HG03139 (cell line): ENCODE measurements around the gene LRRC19.

Source experiments
- ATAC-seq: cut with Tn5 transposase; IDR thresholded peaks from one replicate; pipeline ENCODE4 v1.9.1; 2021; ENCODE audit not compliant: unreplicated experiment

The LRRC19 gene, protein sequence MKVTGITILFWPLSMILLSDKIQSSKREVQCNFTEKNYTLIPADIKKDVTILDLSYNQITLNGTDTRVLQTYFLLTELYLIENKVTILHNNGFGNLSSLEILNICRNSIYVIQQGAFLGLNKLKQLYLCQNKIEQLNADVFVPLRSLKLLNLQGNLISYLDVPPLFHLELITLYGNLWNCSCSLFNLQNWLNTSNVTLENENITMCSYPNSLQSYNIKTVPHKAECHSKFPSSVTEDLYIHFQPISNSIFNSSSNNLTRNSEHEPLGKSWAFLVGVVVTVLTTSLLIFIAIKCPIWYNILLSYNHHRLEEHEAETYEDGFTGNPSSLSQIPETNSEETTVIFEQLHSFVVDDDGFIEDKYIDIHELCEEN

DNA sequence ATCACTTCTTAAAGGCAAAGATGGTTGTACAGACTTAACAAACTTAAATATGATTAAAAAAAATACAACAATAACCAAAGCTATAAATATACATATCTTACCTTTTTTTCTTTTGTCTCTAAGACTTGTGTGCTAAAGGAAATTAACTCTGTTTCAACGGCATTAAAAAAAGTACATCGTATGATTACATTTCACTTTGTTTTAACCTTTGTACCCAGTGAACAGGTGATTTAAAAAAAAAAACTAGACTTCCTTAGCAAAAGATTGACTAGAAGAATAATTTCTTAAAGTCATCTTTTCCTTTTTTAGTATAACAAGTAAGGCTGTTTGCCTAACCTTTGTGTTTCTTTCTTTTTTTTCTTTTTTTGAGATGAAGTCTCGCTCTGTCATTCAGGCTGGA lies at the start of gene LRRC19:
TSS of gene LRRC19 (minus strand) at position 182 of the 400 bp plus-strand sequence. CDS start 5,978 bp downstream, outside the sequence.
- no peak for ATAC-seq

DNA sequence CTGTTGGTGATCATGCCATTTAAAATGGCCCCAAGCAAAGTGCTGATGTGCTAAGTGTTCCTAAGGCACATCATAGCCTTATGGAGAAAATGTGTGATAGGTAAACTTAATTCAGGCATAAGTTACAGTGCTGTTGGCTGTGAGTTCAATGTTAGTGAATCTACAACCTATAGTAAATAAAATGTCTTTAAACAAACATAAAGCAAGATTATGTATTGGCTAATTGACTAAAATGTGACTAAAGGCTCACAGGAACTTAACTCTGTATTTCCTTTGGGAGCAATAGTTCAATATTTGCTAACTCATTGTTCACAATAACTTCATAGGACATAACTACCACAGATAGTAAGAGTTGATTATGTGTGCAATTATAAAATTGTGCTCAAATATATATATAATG lies 49.4 kb upstream of the LRRC19 start:
- no peak for ATAC-seq

DNA sequence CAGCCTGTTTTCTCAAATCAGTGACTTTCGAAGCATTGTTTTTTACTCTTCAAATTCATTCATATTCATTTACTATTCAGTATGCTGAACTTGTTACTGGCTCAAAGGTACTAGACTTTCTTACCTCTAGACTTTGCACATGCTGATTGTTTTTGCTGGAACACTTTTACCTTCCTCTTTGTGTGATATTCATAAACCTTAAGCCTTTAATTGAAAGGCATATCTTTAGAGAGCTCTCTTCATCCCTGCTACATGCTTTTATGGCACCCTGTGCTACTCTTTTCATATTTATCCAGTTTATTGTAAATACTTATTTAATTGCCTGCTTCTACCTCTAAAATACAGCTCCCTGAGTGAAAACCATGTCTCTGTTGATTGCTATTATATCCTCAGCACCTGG lies 48.7 kb upstream of the LRRC19 start:
- no peak for ATAC-seq

DNA sequence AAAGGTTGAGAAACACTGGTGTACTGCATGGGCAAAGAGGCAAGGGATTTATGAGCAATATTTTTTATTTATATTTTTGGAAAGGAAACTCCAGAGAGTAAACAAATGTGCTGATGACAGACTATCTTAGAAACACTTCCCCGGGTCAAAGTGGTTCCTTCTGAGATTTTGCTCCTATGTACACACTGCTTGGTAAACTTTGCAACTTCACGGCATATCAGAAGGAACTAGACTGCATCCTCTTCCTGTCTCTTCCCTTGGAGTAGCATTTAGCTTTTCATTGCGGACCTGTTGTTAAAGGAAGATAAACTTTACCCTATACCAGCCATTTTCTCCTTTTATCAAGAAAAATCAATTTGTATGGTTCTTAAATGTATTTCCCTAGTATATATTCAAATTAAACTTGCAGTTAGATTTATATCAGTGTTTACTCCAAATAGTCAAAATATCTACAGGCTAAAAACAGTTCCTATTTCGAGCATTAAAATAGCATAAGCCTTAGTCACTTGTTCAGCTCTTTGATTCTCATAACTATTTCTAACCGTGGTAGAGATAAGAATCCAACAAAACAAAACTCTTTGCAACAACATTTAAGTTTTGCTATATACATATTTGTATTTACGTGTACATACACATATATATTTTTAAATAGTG lies 48.0 kb upstream of the LRRC19 start:
- ATAC-seq, result no peak

DNA sequence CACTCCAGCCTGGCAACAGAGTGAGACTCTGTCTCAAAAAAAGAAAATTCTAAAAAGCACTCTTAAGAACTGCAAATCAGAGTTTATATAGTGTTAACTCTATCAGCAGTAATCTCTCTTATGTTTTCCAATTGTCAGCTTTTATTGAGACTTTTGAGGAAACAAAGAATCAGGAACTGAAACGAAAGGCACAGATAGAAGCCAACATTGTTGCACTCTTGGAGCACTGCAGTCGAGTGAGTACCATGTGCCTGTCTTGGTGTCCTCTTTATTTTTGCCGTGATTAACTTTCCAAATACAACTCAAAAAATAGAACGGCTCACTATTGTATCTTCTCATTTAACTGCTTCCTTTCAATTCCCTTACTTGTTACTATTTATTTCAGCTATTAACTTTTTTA lies 41.7 kb upstream of the LRRC19 start:
- no peak for ATAC-seq

DNA sequence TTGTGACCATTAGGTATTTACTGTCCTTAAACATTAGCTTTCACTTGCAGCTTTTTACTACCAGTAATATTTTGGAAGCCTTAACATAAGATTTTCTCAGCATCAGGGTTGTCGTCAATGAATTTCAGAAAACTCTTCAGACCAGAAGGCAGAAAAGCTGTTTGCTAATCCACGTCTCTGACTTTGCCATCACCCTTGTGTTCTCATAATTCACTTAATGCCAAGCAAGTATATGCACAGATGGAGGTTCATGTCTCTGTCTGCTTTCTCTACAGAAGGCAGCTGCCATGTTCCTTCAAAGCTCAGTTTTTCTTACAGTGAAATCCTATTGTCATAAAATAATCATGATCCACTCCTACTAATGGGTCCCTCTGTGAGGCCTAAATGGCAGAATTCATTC lies 37.7 kb upstream of the LRRC19 start:
- ATAC-seq, result no peak

DNA sequence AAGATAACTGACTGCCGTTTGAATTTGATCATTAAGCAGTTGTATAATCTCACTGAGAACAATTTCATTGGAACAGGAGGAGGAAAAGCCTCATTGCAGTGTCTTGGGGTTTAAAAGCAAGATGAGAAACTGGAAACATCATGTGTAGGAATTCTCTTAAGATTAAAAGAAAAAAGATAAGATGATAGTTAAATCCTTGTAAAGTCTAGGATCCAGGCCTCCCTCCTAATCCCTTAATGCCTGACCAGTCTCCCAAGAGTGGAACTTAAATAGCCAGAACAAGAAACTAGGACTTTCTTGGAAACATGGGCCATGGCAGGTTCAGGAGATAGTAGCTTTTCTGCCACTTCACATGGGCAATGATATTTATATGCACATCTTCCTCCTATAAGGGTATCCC lies 37.0 kb upstream of the LRRC19 start:
- ATAC-seq, result no peak

DNA sequence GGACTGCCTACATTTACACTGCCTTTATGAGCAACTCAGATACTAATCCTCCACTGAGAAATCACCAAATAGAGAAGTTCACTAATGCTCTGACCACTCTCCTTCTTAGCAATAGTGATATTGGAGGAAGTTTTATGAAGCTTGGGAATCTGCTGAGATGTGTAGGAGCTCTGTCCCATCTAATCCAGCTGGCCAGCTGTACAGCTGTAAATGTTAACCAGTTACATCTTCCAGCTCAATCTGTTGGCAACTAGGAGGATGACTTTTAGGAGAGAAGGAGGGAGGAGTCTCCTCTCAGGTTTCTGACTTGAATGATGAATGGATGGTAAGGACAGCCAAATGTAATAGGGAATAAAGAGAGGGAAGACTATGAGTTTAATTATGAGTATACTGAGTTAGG lies 36.3 kb upstream of the LRRC19 start:
- no peak for ATAC-seq

DNA sequence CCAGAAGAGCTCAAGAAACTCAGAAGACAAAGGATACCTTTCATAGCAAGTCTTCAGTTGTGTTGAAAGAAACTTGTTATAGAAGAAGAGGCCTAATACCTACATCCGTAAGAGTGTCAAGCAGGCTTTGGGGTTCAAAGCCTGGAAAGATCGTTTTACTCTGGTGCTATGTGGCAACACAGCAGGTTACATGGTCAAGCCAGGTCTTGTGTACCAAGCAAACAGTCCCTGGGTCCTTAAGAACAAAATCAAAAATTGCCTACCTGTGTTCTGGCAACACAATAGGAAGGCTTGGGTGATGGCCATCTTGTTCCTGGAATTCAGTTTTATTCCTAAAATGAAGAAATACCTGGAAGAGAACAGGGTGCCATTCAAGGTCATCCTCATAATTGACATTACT lies 32.0 kb upstream of the LRRC19 start:
- no peak for ATAC-seq

DNA sequence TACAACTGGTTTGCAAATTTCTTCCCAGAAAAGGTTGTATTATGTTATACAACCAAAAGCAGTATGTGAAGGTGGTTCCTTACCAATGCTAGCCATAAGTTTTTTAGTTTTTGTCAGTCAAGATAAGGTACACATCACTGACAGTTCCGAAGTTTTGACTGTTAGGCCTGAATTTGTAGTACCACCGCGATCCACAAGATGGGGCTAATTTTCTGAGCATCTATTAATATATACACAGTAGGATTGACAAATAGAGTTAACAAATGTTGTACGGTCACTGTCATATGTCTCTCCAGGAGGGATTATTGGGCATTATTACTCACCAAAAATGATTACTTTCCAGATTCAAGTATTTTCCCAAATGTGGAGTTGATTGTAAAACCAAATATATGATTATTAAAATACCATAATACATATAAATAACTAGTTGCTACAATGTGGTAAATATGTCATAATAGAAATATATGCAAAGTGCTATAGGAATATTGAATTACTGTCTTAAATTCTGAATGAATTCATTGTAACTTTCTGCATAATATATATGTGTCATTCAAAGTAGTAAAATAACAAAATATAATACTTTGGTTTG lies 28.4 kb upstream of the LRRC19 start:
- ATAC-seq, result peak; percentile 82

DNA sequence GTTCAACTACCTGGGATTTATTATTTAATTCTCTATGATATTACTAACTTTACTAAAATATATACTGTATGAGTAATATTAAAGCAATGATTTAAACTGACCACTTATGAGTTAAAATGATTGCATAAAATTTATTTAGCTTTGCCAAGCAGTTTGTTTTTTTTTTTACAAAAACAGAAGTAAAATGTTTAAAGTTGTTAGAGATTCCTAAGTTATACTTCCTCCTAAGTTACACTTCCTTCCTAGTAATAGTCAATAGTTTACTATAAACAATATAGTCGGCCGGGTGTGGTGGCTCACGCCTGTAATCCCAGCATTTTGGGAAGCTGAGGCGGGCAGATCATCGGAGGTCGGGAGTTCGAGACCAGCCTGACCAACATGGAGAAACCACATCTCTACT lies 23.7 kb upstream of the LRRC19 start:
- ATAC-seq, result no peak

DNA sequence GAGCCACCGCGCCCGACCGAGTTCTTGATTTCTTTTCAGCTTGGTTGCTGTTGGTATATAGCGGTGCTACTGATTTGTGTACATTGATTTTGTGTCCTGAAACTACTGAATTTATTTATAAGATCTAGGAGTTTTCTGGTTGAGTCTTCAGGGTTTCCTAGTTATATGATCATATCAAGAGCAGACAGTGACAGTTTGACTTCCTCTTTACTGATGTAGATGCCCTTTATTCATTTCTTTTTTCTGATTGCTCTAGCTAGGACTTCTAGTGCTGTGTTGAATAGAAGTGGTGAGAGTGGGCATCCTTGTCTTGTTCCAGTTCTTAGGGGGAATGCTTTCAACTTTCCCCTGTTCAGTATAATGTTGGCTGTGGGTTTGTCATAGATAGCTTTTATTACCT lies 17.4 kb upstream of the LRRC19 start:
- no peak for ATAC-seq

DNA sequence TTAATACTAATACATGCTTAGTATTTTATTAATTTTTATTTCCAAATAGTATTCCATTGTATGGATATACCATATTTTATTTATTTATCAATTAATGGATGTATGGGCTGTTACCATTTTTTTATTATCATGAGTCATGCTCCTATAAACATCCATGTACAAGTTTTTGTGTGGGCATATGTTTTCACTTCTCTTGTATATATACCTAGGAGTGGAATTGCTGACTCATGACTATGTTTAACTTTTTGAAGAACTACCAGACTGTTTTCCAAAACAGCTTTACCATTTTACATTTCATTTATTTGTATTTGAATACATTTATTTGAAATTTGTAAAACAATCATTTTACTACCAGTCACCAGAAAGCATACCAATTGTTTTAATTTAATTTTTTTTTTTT lies 14.1 kb upstream of the LRRC19 start:
- ATAC-seq, result no peak

DNA sequence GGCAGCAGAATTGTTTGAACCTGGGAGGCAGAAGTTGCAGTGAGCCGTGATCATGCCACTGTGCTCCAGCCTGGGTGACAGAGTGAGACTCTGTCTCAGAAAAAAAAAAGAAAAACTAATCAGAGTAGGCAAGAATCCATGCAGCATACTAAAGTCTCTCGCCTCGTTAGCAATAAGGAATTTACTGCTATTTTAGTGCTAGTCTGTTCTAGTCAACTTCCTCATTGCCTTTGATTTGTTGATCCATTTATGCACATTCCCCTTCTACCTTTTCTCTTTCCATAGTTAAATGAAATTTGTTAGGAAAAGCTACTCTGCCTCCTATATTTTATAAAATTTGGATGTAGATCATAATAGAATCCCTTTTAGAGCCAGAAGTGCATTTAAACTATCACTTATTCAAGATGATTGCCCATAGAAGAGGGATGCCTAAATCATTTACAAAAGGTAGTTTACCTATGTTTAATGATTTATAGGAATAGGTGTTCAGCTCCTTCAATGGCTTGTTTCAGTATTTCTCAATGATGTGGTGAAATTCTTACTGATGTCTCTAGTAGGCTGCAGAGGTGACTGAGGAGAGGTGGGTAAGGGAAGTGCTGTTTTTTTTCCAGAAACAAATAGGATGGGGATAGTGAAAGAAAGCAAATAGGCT lies 1.9 kb downstream of the LRRC19 start:
- no peak for ATAC-seq

DNA sequence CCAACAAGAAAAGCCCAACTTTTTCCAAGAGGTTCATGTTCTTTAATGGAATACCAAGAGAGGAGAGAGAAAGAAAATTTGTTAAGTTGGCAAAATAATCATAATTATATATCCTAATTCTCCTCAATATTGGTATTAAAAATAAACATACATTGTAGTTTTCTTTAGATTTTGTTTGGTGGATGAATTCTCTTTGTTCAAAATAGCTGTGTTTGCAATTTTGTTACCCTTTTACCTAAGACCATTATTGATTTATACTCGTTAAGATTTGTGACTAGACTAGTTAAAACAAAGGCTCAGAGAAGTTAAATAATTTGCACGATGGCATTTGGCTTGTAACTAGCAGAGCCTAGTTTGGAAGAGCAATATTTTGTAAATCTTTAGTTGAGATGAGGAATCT lies 9.7 kb downstream of the LRRC19 start:
- no peak for ATAC-seq

DNA sequence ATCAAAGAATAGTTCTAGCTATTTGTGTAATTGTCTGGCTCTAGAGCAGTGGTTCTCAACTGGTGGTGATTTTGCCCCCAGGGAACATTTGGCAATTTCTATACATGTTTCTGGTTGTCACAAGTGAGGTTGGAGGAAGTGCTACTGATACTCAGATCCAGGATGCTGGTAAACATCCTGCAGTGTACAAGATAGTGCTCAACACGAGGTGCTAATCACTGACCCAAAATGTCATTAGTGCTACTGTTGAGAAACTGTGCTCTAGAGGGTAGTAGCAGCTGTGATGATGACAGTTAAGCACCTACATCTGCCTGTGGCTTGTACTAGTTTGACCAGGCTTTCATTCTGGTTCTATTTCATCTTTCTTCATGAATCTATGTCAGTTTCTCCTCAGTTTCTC lies 22.1 kb downstream of the LRRC19 start:
- no peak for ATAC-seq

DNA sequence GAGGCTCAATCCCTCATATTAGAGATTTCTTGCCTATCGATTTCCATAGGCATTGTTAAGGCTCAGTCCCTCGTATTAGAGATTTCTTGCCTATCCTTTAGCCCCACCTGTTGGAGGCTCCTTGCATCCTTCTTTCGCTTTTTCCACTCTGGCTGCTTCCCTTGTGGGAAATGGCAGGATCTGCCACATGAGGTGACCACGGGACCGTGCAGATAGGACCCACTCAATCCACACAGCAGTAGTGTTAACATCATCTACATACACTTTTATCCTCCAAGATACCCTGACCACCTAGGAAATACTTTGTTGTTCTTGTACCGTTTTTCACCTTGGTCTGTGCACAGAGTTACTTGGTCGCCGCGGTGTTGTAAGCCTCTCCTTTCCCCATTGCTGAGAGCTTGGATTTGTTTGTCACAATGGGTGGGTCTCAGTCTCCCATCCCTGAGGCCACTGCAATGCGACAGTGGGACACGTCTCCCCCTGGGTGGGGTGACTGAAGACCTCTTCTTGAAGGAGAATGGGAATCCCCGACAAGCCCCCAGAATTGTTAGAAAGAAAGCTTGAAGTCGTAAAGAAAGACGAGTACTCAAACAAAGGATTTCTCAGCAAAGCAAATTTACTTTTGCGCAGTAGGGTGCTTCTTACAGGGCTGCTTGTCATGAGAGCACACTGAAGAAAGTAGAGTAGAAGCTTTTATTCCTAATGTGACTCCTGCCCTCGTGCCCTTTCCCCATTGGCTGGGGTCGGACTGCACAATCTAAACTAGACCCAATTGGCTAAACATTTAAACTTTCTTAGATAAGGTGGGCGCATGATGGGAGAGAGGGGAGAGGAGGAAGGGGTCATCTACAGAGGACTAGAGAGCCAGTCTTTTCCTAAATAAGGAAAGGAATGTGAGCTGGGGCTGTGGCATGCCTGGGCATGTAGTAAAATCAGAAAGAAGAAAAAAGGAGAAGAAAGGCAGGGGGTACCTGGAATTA lies 29.5 kb downstream of the LRRC19 start:
- no peak for ATAC-seq

DNA sequence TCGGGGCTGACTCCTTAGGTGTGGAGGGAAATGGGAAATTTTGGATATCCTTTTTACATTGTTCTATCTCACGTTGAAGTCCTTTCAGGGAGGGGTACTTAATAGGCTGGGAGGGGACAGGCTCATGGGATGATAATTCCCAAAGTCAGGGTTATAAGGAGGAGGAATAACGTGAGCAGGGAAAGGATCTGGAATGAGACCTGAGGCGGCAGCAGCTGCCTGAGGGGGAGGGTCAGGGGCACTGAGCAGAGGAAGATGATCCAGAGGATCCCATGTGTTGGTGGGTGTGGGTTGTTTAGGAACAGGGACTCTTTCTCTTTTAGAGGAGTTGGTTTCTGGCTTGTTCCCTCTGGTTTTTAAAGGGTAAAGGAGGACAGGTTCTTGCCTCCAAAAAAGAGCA lies 30.5 kb downstream of the LRRC19 start:
- ATAC-seq, result no peak

DNA sequence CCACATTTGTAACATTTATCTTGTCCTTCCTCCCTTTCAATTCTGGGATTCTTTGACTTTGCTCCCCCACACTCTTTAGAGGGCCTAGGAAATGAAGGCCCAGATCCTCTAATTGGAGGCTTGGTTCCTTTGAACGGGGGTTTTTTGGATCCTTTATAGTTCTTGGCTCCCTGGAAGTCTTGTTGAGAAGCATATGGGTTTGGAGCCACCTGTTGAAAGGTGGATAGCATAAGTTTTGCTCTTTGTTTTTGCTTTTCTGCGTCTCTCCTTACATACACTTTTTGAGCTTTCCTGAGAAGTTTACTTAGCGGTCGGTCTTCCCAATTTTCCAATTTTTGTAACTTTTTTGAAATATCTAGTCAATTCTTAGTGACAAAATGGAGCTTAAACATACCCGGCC lies 31.5 kb downstream of the LRRC19 start:
- no peak for ATAC-seq

DNA sequence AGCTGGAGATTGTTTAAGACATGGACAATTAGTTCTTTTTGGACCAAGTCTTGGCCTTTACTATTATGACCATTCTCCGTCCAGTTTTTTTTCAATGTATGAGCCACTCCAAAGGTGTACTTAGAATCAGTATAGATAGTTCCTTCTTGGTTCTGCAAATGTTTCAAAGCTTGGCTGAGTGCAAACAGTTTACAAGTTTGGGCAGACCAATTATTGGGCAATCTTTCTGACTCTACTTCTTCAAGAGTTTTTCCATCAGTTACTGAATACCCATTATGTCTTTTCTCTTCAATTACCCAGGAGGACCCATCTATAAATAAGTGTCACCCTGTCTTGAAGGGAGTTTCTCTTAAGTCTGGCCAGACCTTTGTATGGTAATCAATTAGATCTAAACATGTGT lies 33.8 kb downstream of the LRRC19 start:
- ATAC-seq, result no peak

DNA sequence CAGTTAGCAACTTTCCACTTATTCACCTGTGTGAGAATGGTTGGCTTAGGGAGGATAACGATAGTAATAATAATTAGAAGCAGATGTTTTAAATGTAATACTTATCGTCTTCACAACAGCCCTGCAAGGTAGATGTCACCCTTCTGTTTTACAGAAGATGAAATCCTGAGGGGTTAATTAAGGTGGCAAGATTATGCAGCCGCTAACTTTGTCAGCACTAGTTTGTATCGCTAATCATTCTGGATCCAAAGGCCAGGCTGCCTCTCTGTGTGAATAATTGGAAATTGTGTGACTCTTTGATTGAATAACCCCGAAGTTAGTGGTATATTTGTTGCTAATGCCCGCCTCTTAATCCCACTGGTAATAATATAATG lies 48.6 kb downstream of the LRRC19 start:
- ATAC-seq, result no peak
